ENCODE data around the gene DNAJB11. TPM values are rescaled to one million over a fixed set of nuclear protein-coding genes. Genes with fewer than 3 reads are reported as not detected.
A peak's percentile ranks its signal among the peaks of the same experiment; 100 is the strongest.
"Not testable (repeated sequence)": the region's sequence is repeated elsewhere in the genome, so short reads cannot be mapped to it uniquely, and the experiment has no call there.

The DNAJB11 gene
- 10 to 100 TPM; 39.8 to 49.3 TPM for total RNA-seq
- long read RNA-seq, transcript DNAJB11-201 (10 exons, 1,688 nt), result major isoform, 93 of 94 reads
- long read RNA-seq, partial matches to known transcripts, result 1 of 94 reads
- long read RNA-seq, other reads (novel, unspliced or antisense), result 0 of 94 reads

DNA sequence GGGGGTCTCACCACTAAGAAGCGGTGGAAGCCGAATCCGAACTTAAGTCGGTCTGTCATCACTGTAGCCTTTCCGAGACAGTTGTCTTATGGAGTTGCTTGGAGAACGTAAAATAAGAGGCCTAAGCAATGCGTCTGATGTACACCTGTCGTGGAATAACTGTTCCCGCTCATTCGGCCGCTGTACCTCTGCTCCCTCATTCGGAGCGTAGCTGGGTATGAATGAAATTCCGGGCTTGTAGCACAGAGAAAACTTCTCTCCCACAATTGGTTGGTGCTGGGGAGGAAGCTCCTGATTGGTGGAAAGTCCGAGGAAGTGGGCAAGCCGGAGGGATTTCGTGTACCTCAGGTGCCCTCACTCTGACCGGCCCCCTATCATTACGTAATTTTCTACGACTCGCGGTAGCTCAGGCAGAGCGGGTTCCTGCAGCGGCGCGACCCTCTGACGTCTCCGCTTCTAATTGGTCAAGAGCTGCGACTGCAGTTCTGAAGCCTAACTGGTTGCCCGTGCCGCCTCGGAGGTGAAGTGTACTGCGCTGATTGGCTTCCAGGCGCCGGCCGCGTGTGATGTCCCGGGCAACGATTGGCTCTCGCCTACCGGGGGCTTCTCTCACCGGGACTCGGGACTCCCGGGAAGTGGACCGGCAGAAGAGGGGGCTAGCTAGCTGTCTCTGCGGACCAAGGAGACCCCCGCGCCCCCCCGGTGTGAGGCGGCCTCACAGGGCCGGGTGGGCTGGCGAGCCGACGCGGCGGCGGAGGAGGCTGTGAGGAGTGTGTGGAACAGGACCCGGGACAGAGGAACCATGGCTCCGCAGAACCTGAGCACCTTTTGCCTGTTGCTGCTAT is at the start of gene DNAJB11:
Gene DNAJB11 (plus strand): TSS at position 625 of the 845 bp plus-strand sequence. CDS start 178 bp downstream, at position 803.
- ATAC-seq (peak; percentile 77), DNase-seq (peak; percentile 98 to 100)
- intact Hi-C loops (cut with DNase I, micrococcal nuclease), result no loop called here

GRCh38 chr3:186520957-186521842 is 49.3 kb upstream of the DNAJB11 start:
- intact Hi-C loops (cut with DNase I, micrococcal nuclease), result no loop called here
- ATAC-seq, result no peak
- DNase-seq, result peak in 1 of 2 donors; percentile 18

DNA sequence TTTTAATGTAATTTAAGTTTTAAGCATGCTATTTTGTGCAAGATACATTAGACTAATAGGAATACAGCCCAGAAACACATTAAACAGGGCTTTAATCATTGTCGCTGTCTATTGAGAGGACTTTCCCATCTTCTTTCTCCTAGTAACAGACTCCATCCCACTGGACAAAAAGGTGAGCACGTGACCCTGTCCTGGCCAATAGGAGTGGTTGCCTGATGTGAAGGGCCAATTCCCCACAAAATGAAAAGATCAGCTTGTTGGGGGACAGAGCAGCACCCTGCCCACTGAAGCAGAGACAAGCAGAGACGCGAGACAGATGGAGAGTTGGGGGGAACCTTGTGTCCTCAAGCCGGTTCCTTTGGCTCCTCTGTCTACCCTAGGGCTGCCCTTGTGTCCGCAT is 47.5 kb upstream of the DNAJB11 start:
- intact Hi-C loops (cut with DNase I, micrococcal nuclease), result no loop called here
- ATAC-seq, result no peak
- no peak for DNase-seq

- DNase-seq, result no peak
- intact Hi-C loops (cut with DNase I, micrococcal nuclease), result no loop called here
- ATAC-seq, result no peak
Measured at GRCh38 chr3:186523434-186523833, 47.1 kb upstream of the DNAJB11 start.

GRCh38 chr3:186524616-186525015 is 45.9 kb upstream of the DNAJB11 start:
- intact Hi-C loops (cut with DNase I, micrococcal nuclease), result no loop called here
- ATAC-seq (no peak), DNase-seq (no peak)

- DNase-seq (no peak), ATAC-seq (no peak)
- intact Hi-C loops (cut with DNase I, micrococcal nuclease), result no loop called here
Measured at GRCh38 chr3:186525369-186526255, 44.9 kb upstream of the DNAJB11 start.

GRCh38 chr3:186526256-186526606 is 44.3 kb upstream of the DNAJB11 start:
- intact Hi-C loops (cut with DNase I, micrococcal nuclease), result no loop called here

DNA sequence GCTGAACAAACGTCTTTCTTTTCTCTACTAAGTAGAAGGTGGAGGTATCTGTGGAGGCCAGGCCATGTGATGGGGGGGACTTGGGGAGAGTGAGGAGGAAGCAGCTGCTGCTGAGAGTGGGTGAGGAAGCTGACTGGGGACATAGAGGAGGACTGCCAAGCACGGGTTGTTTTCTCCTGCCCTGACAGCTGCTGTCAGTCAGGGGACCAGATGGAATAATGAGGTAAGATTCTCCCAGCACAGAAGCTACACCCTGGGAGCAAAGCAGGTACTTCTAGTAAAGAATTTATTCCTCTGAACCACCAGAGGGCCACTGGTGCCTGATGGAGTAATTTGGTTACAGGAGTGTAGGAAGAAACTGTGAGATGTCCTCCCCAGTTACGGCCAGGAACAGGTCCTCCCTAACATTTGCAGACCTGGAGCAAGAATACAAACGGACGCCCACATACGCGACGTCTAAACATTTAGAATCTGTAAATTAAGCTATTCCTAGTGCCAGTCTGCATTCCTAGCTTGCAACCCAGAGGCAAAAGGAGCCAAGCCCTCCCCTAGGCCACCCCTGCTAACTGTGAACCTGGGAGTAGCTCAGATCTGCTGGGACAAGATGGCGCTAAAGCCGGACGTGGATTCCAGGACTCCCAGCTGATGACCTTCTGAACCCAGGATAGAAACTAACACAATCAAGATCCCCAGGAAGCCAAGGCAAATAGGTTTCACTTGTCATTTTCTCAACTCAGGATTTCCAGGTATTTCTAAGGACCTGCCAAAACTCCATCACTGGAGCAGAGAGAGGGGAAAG is 41.1 kb upstream of the DNAJB11 start:
- DNase-seq, result no peak
- ATAC-seq, result no peak
- intact Hi-C loops (cut with DNase I, micrococcal nuclease), result no loop called here

More at GRCh38 chr3:186526256-186526606, 44.3 kb upstream of the DNAJB11 start:
- ATAC-seq (no peak), DNase-seq (peak in 1 of 2 donors; percentile 17)

DNA sequence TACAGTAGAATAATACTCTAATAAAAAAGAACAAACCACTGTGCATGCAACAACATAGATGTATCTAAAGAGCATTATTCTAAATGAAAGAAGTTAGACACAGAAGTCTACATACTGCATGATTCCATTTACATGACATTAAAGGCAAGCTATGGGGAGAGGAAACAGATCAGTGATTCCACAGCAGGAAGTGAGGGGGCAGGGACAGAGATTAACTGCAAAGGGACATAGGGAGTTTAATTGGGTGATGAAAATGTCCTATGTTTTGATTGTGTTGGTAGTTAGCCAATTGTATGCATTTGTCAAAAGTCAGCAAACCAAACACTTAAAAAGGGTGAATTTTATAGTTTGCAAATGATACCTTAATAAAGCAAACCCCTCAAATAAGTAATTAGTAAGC is 40.1 kb upstream of the DNAJB11 start:
- DNase-seq (no peak), ATAC-seq (no peak)
- intact Hi-C loops (cut with DNase I, micrococcal nuclease), result loop anchor here in 1 of 2 donors (10.0 kb wide), 1 partner anchor 276 kb away; no protein-coding TSS in a partner anchor

DNA sequence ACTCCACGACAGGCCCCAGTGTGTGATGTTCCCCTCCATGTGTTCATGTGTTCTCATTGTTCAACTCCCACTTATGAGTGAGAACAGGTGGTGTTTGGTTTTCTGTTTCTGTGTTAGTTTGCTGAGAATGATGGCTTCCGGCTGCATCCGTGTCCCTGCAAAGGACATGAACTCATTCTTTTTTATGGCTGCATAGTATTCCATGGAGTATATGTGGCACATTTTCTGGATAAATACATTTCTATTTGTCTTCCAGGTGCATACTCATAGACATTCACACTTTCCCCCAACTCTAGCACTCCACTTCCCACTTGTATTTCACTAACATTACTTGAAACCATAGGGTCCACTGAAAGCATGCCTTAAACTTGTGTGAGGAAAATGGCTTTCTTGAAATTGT is 38.8 kb upstream of the DNAJB11 start:
- not testable (repeated sequence) for DNase-seq
- intact Hi-C loops (cut with DNase I, micrococcal nuclease), result loop anchor here in 1 of 2 donors (10.0 kb wide), 1 partner anchor 277 kb away; no protein-coding TSS in a partner anchor

DNA sequence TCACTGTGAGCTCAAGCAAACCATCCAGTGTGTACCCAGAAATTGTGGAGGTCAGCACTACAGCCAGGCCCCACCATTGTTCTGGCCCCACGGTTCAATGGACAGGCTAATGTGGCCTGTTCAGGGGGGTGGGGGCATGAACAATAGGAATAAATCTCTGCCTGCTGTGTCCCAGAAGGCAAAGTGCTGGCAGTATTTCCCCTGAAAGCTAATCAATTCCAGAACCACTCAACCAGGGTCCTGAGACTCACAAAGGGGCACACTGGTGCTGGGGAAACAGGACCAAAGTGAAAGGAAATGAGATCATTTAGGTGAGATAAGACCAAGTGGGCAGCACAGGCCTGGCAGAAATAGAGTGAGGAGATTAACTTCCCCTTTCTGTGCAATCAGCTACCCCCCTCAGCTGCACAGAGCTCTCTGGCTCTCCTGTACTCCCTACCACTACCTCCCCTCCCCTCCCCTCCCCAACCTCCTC is 37.9 kb upstream of the DNAJB11 start:
- no peak for DNase-seq
- intact Hi-C loops (cut with DNase I, micrococcal nuclease), result loop anchor here in 1 of 2 donors (10.0 kb wide), 1 partner anchor 278 kb away; no protein-coding TSS in a partner anchor
- no peak for ATAC-seq

More for the DNA sequence above, 38.8 kb upstream of the DNAJB11 start:
- not testable (repeated sequence) for ATAC-seq

DNA sequence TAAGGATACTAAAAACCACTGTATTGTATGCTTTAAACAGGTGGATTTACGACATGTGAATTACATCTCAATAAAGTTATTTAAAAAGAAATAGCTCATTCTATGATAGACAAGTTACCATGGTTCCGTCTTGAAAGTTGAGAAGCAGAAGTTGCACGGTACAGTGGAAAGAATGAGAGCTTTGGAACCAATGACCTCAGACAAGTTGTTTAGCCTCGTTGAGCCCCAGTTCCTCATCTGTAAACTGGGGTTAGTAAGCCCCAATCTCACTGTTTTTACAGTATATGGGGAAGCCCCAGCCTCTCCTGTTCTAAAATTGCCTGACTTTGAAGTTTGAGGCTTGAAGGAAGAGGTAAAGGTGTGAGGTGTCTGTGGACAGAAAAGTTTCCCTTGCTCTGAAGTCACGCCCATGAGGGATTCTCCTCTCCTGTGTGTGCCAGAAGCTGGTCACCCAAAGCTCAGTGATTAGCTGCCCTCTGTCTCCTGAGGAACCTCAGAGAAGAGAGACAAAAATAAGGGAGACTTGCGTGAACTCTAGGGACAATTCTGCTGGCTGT is 36.3 kb upstream of the DNAJB11 start:
- intact Hi-C loops (cut with DNase I, micrococcal nuclease), result loop anchor here in 1 of 2 donors (10.0 kb wide), 1 partner anchor 279 kb away; no protein-coding TSS in a partner anchor
- no peak for DNase-seq

GRCh38 chr3:186536883-186537844 is 33.4 kb upstream of the DNAJB11 start:
- no peak for ATAC-seq
- intact Hi-C loops (cut with DNase I, micrococcal nuclease), result loop anchor here in 1 of 2 donors (10.0 kb wide), 1 partner anchor 282 kb away; no protein-coding TSS in a partner anchor

More for the DNA sequence above, 36.3 kb upstream of the DNAJB11 start:
- ATAC-seq, result peak; percentile 41

GRCh38 chr3:186538779-186539178 is 31.7 kb upstream of the DNAJB11 start:
- intact Hi-C loops (cut with DNase I, micrococcal nuclease), result loop anchor here in 1 of 2 donors (10.0 kb wide), 1 partner anchor 284 kb away; no protein-coding TSS in a partner anchor
- no peak for ATAC-seq
- no peak for DNase-seq

More at GRCh38 chr3:186536883-186537844, 33.4 kb upstream of the DNAJB11 start:
- DNase-seq, result no peak

DNA sequence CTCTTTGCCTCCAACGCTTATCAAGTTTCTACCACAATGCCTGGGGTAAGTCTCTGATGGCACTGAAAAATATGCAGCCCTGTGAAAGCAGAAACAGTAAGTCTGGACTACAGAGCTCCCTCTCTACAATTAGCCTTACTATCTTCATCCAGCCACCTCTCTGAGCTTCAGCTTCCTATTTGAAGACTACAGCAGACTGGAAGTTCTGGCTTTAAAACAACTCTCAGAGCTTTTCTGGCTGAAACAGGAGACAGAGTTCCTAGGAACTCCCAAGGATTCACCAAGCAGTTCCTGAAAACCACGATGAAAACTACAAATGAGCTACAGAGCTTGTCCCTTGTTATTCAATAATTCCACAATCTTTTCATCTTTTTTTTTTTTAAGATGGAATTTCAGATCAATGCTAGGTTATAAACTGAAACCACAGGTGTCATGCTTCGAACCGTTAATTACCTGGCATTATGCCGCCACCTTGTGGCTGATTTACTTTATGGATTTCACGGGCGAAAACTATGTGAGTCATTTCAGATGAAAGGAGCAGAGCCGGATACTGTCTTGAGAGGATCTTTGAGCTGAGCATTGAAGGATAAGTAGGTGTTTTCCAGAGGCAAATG is 30.2 kb upstream of the DNAJB11 start:
- DNase-seq (peak; percentile 42 to 80), ATAC-seq (peak; percentile 95)
- intact Hi-C loops (cut with DNase I, micrococcal nuclease), result loop anchor here (2.0 to 10.0 kb wide), 3 partner anchors 282 to 563 kb away; no protein-coding TSS in a partner anchor

All from left colon (tissue), 2 donors.